Osteocyte (in vitro differentiated cells): ENCODE data around the gene STIP1. TPM values are rescaled to one million over a fixed set of nuclear protein-coding genes. Genes with fewer than 3 reads are reported as not detected.
"Not testable (repeated sequence)": the region's sequence is repeated elsewhere in the genome, so short reads cannot be mapped to it uniquely, and the experiment has no call there.

Source experiments
- DNase-seq: peaks from one replicate; pipeline ENCODE4 v3.0.0; 2021; ENCODE audit warnings: mixed read lengths; ENCODE audit not compliant: unreplicated experiment; ENCODE audit errors: extremely low spot score
- H3K27ac Mint-ChIP-seq: one replicate; pipeline ENCODE4 v1.8.0; 2021; ENCODE audit warnings: mild to moderate bottlenecking, mixed read lengths; ENCODE audit not compliant: unreplicated experiment
- H3K27me3 Mint-ChIP-seq: one replicate; pipeline ENCODE4 v1.8.0; 2021; ENCODE audit warnings: mixed read lengths; ENCODE audit not compliant: unreplicated experiment
- H3K36me3 Mint-ChIP-seq: one replicate; pipeline ENCODE4 v1.8.0; 2021; ENCODE audit warnings: mixed read lengths; ENCODE audit not compliant: unreplicated experiment
- H3K4me1 Mint-ChIP-seq: one replicate; pipeline ENCODE4 v1.8.0; 2021; ENCODE audit warnings: mixed read lengths; ENCODE audit not compliant: unreplicated experiment
- H3K4me3 Mint-ChIP-seq: one replicate; pipeline ENCODE4 v1.8.0; 2021; ENCODE audit warnings: mild to moderate bottlenecking, moderate library complexity, mixed read lengths; ENCODE audit not compliant: unreplicated experiment
- H3K9me3 Mint-ChIP-seq: one replicate; pipeline ENCODE4 v1.8.0; 2021; ENCODE audit warnings: mixed read lengths; ENCODE audit not compliant: unreplicated experiment
- CTCF ChIP-seq: fragments of 200-600 bp; sonication (generic); IDR thresholded peaks from 2 replicates; pipeline ENCODE4 v1.5.0; 2021; ENCODE audit warnings: antibody characterized with exemption, mild to moderate bottlenecking, moderate library complexity
- total RNA-seq: library from RNA; stranded (reverse); gene quantifications from 2 replicates; pipeline ENCODE4 v1.2.1, GENCODE V29; 2021

STIP1 gene
- total RNA-seq, 1 donor from 2014 or later = 109 TPM

DNA sequence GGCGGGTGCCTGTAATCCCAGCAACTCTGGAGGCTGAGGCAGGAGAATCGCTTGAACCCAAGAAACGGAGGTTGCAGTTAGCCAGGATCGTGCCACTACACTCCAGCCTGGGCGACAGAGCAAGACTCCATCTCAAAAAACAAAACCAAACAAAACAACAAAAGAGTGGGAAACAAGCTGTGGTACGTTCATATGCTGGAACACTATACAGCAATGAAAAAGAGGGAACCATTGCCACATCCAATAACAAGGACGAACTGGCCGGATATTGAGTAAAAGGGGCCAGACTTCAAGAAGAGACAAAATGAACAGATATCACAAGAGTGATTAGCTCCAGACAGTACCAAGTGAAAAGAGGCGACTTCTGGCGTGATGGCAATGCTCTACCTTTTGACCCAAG is 24.9 kb upstream of the STIP1 start:
- peaks cover 7% of the 10 kb centered on the region for H3K4me1 Mint-ChIP-seq
- no peak for DNase-seq
- no peaks in the 10 kb centered on the region for H3K27me3 Mint-ChIP-seq
- no peaks in the 10 kb centered on the region for H3K9me3 Mint-ChIP-seq
- TF ChIP-seq CTCF = no peak
- no peaks in the 10 kb centered on the region for H3K36me3 Mint-ChIP-seq
- no peak overlapping the region for H3K4me3 Mint-ChIP-seq
- H3K27ac Mint-ChIP-seq = no peak overlapping the region

DNA sequence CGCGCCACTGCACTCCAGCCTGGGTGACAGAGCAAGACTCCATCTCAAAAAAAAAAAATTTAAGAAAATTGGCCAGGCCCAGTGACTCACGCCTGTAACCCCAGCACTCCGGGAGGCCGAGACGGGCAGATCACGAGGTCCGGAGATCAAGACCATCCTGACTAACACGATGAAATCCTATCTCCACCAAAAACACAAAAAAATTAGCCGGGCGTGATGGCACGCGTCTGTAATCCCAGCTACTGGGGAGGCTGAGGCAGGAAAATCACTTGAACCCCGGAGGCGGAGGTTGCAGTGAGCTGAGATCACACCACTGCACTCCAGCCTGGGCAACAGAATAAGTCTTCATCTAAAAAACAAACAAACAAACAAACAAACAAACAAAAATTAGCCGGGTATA is 23.2 kb upstream of the STIP1 start:
- not testable (repeated sequence) for H3K4me3 Mint-ChIP-seq, H3K36me3 Mint-ChIP-seq, DNase-seq, H3K27ac Mint-ChIP-seq, H3K27me3 Mint-ChIP-seq, H3K9me3 Mint-ChIP-seq
- peaks cover 14% of the 10 kb centered on the region for H3K4me1 Mint-ChIP-seq

DNA sequence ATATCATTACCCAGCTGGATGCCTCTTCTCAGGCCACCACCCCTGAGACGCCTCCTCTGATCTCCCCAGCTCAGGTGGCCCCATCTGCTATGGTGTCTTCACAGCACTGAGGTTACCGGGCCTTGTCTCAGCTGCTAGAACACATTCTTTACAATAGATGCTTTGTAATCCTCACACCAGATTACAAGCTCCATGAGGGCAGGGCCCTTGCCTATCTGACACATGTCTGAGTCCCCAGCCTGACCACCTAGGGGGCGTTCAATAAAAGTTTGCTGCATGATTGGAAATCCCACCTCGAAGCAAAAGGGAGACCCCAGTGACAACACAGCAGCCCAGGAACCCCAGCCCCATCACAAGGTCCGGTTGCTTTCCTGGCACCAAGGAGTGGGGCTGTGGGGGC is 22.0 kb upstream of the STIP1 start:
- TF ChIP-seq CTCF = no peak
- no peak overlapping the region for H3K4me3 Mint-ChIP-seq
- no peak overlapping the region for H3K27ac Mint-ChIP-seq
- DNase-seq = no peak
- no peaks in the 10 kb centered on the region for H3K9me3 Mint-ChIP-seq
- no peaks in the 10 kb centered on the region for H3K36me3 Mint-ChIP-seq
- H3K27me3 Mint-ChIP-seq = no peaks in the 10 kb centered on the region
- H3K4me1 Mint-ChIP-seq = peaks cover 14% of the 10 kb centered on the region

GRCh38 chr11:64164392-64165312 is 21.3 kb upstream of the STIP1 start:
- no peaks in the 10 kb centered on the region for H3K27me3 Mint-ChIP-seq
- H3K4me3 Mint-ChIP-seq = peak overlapping the region; percentile 64
- TF ChIP-seq CTCF = no peak
- peaks cover 14% of the 10 kb centered on the region for H3K4me1 Mint-ChIP-seq
- no peaks in the 10 kb centered on the region for H3K36me3 Mint-ChIP-seq
- peak overlapping the region; percentile 10 for H3K27ac Mint-ChIP-seq
- H3K9me3 Mint-ChIP-seq = no peaks in the 10 kb centered on the region
- DNase-seq = no peak

DNA sequence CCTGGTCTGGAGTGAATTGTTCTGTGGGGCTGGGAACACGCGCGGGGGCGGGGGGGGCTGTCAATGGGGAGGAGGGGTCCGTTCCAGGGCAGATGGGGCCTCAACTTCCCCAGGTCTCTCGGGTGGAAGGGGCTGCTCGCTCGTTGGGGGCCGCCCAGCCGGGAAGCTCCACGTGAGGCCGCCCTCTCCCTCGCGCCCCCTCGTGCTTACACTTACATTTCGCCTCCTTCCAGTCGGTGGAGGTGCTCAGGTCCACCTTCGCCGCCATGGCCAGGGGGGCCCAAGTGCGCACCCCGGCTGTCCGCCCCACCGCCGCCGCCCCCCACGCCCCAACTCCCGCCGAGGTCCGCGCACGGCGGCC is 20.5 kb upstream of the STIP1 start:
- H3K36me3 Mint-ChIP-seq = no peaks in the 10 kb centered on the region

More for the DNA sequence above, 20.5 kb upstream of the STIP1 start:
- no peak for DNase-seq
- Mint-ChIP-seq H3K27me3 (no peaks in the 10 kb centered on the region), H3K27ac (no peak overlapping the region), H3K4me3 (peak overlapping the region; percentile 64), H3K9me3 (no peaks in the 10 kb centered on the region), H3K4me1 (peaks cover 14% of the 10 kb centered on the region)
- TF ChIP-seq CTCF = no peak
